Ascending aorta (tissue), 2 donors: Measurements from ENCODE around the gene DBX1. TPM values are rescaled to one million over a fixed set of nuclear protein-coding genes. Genes with fewer than 3 reads are reported as not detected.

ENCODE experiments used
- DNase-seq, 2 donors: peaks; one replicate each; pipeline ENCODE4 v3.0.0-alpha.2; 2019; ENCODE audit warnings: low spot score in 2 of 2
- H3K27ac ChIP-seq, 2 donors: fragments of 200-600 bp; sonication (generic); one replicate each; pipeline ENCODE4 v1.5.1; 2016 to 2017; ENCODE audit warnings: mild to moderate bottlenecking in 1 of 2
- H3K27me3 ChIP-seq: fragments of 200-600 bp; sonication (generic); one replicate; pipeline ENCODE4 v1.5.1; 2017
- H3K36me3 ChIP-seq, 2 donors: fragments of 200-600 bp; sonication (generic); one replicate each; pipeline ENCODE4 v1.5.1; 2016
- H3K4me1 ChIP-seq, 2 donors: fragments of 200-600 bp; sonication (generic); one replicate each; pipeline ENCODE4 v1.5.1; 2016 to 2017; ENCODE audit warnings: mild to moderate bottlenecking in 1 of 2
- H3K4me3 ChIP-seq, 2 donors: fragments of 200-600 bp; sonication (generic); one replicate each; pipeline ENCODE4 v1.5.1; 2016 to 2017; ENCODE audit warnings: mild to moderate bottlenecking in 1 of 2
- H3K9me3 ChIP-seq, 2 donors: fragments of 200-600 bp; sonication (generic); one replicate each; pipeline ENCODE4 v1.5.1; 2016
- CTCF ChIP-seq, 3 experiments: fragments of 200-600 bp in 2 of 3; fragments of 450-650 bp in 1 of 3; sonication (generic) in 2 of 3; IDR thresholded peaks; one replicate each; pipeline ENCODE4 v1.5.1; 2016 to 2019; ENCODE audit warnings: antibody characterized with exemption in 3 of 3, mild to moderate bottlenecking in 1 of 3, moderate library complexity in 1 of 3
- intact Hi-C: fragments of 100-400 bp; cut with DNase I; formaldehyde crosslinking; loops from one replicate; pipeline ENCODE4 v1.15.1; 2023
- total RNA-seq: library from RNA; depleted of rRNA; stranded (reverse); fragments of >200 nt; gene quantifications from one replicate; pipeline ENCODE4 v1.1.0, GENCODE V29; 2016

The DBX1 gene
- total RNA-seq, 1 donor from 2014 or later = not detected

GRCh38 chr11:20126724-20127123 is 33.6 kb downstream of the DBX1 start:
- Histone ChIP-seq H3K4me1 (no peaks in the 10 kb centered on the region), H3K4me3 (no peak overlapping the region), H3K27ac (peak overlapping the region; percentile 17 to 19), H3K36me3 (no peaks in the 10 kb centered on the region), H3K9me3 (no peaks in the 10 kb centered on the region), H3K27me3 (no peaks in the 10 kb centered on the region)
- intact Hi-C loops = no loop called here
- no peak for DNase-seq
- no peak for TF ChIP-seq CTCF (IDR thresholded peaks at IDR 0.05)

- Histone ChIP-seq H3K27ac (peak overlapping the region; percentile 17 to 19), H3K9me3 (no peaks in the 10 kb centered on the region), H3K27me3 (no peaks in the 10 kb centered on the region), H3K4me1 (no peaks in the 10 kb centered on the region), H3K36me3 (peaks cover 0 to 2% of the 10 kb centered on the region in 2 donors), H3K4me3 (no peak overlapping the region)
- DNase-seq = no peak
- intact Hi-C loops = no loop called here
- TF ChIP-seq CTCF (IDR thresholded peaks at IDR 0.05) = no peak
Observed at GRCh38 chr11:20125927-20126326, 34.3 kb downstream of the DBX1 start.

- no peaks in the 10 kb centered on the region for H3K4me1 ChIP-seq
- H3K36me3 ChIP-seq = peaks cover 30 to 36% of the 10 kb centered on the region in 2 donors
- H3K4me3 ChIP-seq = no peak overlapping the region
- TF ChIP-seq CTCF (IDR thresholded peaks at IDR 0.05) = no peak
- no peaks in the 10 kb centered on the region for H3K27me3 ChIP-seq
- DNase-seq = no peak
- H3K27ac ChIP-seq = no peak overlapping the region
- intact Hi-C loops = no loop called here
- no peaks in the 10 kb centered on the region for H3K9me3 ChIP-seq
Observed at GRCh38 chr11:20122131-20122530, 38.1 kb downstream of the DBX1 start.

- no peak overlapping the region for H3K4me3 ChIP-seq
- DNase-seq = no peak
- H3K9me3 ChIP-seq = no peaks in the 10 kb centered on the region
- TF ChIP-seq CTCF (IDR thresholded peaks at IDR 0.05) = no peak
- peaks cover 0 to 4% of the 10 kb centered on the region in 2 donors for H3K4me1 ChIP-seq
- H3K27me3 ChIP-seq = no peaks in the 10 kb centered on the region
- peak overlapping the region in 1 of 2 donors; percentile 36 for H3K27ac ChIP-seq
- intact Hi-C loops = no loop called here
- peaks cover 37 to 51% of the 10 kb centered on the region in 2 donors for H3K36me3 ChIP-seq
Observed at GRCh38 chr11:20120134-20120925, 39.9 kb downstream of the DBX1 start.

GRCh38 chr11:20119315-20119714 is 41.0 kb downstream of the DBX1 start:
- intact Hi-C loops = loop anchor here (10.0 kb wide), 2 partner anchors 365 to 555 kb away; no protein-coding TSS in a partner anchor
- H3K36me3 ChIP-seq = peaks cover 47 to 60% of the 10 kb centered on the region in 2 donors
- TF ChIP-seq CTCF (IDR thresholded peaks at IDR 0.05) = no peak

More at GRCh38 chr11:20119315-20119714, 41.0 kb downstream of the DBX1 start:
- H3K27me3 ChIP-seq = no peaks in the 10 kb centered on the region
- H3K4me1 ChIP-seq = peaks cover 2 to 10% of the 10 kb centered on the region in 2 donors
- H3K9me3 ChIP-seq = no peaks in the 10 kb centered on the region
- no peak overlapping the region for H3K4me3 ChIP-seq
- no peak for DNase-seq
- no peak overlapping the region for H3K27ac ChIP-seq
